GM23248 (cell line): ENCODE measurements around the gene OOEP.

Experiments used
- EZH2 ChIP-seq: fragments of 200-600 bp; sonication (generic); IDR thresholded peaks from 2 replicates; pipeline ENCODE4 v1.6.1; 2018; ENCODE audit warnings: antibody characterized with exemption, mild to moderate bottlenecking; ENCODE audit not compliant: insufficient read depth, poor library complexity, severe bottlenecking
- EZH2phosphoT487 ChIP-seq: fragments of 200-600 bp; sonication (generic); IDR thresholded peaks from 2 replicates; pipeline ENCODE4 v1.6.1; 2018; ENCODE audit warnings: antibody characterized with exemption, moderate library complexity, mild to moderate bottlenecking, low read depth; ENCODE audit not compliant: insufficient read depth

DNA sequence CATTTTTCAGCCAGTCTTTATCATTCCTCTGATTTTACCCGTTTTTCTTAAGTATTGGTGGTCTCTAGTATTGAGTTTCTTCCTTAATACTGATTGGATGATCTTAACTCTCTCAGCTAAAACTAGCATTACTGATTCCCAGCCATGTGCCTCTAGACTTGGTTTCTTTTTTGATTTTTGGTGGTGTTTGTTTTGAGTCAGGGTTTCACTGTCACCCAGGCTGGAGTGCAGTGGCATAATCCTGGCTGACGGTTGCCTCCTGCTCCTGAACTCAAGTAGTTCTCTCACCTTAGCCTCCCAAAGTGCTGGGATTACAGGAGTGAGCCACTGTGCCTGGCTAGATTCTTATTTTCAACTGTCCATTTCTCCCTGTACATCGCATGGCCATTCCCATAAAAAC lies 40.5 kb downstream of the OOEP start:
- no peak for TF ChIP-seq EZH2phosphoT487
- no peak for TF ChIP-seq EZH2
